Esophagus squamous epithelium (tissue), 4 donors: ENCODE data around the gene COL1A2.

Experiments used
- CTCF ChIP-seq, 6 experiments: fragments of 450-650 bp in 4 of 6; fragments of 200-600 bp in 2 of 6; sonication (generic) in 2 of 6; IDR thresholded peaks; one replicate each; pipeline ENCODE4 v1.5.1; 2016 to 2019; ENCODE audit warnings: antibody characterized with exemption in 6 of 6, mild to moderate bottlenecking in 4 of 6, moderate library complexity in 4 of 6
- POLR2A ChIP-seq, 4 donors: fragments of 450-650 bp; IDR thresholded peaks; one replicate each; pipeline ENCODE4 v1.6.1; 2017; ENCODE audit warnings: antibody characterized with exemption in 4 of 4, mild to moderate bottlenecking in 4 of 4, moderate library complexity in 3 of 4

- TF ChIP-seq POLR2A (IDR thresholded peaks at IDR 0.05): no peak
- TF ChIP-seq CTCF (IDR thresholded peaks at IDR 0.05): no peak
Observed at GRCh38 chr7:94396037-94396431, 1.3 kb downstream of the COL1A2 start.
